ENCODE measurements around the gene C5.
"Not testable (repeated sequence)": the region's sequence is repeated elsewhere in the genome, so short reads cannot be mapped to it uniquely, and the experiment has no call there.

C5 gene

DNA sequence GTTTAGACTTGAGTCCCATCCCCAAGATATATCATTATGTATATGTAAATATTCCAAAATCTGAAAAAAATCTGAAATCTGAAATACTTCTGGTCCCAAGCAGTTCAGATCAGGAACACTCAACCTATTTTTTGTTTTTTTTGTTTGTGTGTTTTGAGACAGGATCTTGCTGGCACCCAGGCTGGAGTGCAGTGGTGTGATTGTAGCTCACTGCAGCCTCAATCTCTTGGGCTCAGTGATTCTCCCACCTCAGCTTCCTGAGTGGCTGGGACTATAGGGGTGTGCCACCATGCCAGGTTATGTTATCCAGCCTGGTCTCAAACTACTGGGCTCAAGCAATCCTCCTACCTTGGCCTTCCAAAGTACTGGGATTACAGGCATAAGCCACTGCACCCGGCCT lies 72.8 kb downstream of the C5 start:
- no peak for DNase-seq

GRCh38 chr9:120974921-120975320 lies 75.2 kb downstream of the C5 start:
- DNase-seq: no peak

GRCh38 chr9:120974181-120974580 lies 75.9 kb downstream of the C5 start:
- no peak for DNase-seq

GRCh38 chr9:120971938-120972337 lies 78.1 kb downstream of the C5 start:
- no peak for DNase-seq

DNA sequence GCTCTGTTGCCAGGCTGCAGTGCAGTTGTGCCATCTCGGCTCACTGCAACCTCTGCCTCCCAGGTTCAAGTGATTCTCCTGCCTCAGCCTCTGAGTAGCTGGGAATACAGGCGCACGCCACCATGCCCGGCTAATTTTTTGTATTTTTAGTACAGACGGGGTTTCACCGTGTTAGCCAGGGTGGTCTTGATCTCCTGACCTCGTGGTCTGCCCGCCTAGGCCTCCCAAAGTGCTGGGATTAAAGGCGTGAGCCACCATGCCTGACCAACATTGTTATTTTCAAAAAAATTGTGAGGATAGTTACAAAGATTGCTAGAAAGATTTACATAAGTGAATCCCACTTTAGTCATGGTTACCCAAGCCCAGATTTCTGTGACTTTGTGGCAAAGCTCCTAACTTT lies 78.6 kb downstream of the C5 start:
- DNase-seq: not testable (repeated sequence)

GRCh38 chr9:120970244-120970643 lies 79.8 kb downstream of the C5 start:
- DNase-seq: no peak

DNA sequence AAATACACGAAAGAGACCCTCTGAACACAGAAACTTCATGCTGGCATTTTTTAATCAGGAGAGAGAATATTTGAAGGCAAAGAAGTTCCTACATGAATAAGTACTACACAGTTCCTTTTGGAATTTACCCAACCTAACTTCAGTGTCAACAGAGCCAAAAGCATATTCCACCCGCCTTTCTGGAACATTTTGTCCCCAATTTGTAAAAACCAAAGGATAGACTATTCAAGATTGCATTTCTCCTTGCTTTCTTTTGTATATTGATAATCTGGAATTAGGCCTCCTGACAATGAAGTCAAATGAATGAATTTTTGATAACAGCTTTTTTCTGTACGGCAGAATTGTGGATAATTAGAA lies 84.1 kb downstream of the C5 start:
- no peak for DNase-seq

DNA sequence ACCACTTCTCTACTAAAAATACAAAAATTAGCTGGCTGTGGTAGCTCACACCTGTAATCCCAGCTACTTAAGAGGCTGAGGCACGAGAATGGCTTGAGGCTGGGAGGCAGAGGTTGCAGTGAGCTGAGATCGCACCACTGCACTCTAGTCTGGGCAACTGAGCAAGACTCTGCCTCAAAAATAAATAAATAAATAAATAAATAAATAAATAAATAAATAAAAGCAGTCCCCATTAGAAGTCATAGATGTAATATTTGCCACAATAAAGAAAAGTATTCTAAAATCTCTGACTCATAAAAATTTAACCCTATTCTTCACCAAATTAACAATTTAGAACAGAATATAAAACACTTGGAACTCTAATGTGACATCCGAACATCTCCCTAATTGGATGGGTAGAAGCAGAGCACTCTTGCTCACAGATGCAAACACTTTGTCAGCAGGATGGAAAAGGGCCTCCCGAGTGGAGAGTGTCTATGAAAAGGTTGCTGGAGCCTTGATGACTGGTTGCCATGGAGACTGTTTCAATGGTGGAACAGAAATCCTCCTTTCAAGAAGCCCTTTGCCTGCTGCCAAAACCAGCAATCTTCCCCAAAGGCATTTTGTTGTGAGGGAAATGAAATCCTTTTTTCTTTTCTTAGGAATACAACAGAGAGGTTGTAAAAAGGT lies 84.6 kb downstream of the C5 start:
- DNase-seq: no peak

- no peak for DNase-seq
Measured at GRCh38 chr9:120961936-120962335, 88.1 kb downstream of the C5 start.

DNA sequence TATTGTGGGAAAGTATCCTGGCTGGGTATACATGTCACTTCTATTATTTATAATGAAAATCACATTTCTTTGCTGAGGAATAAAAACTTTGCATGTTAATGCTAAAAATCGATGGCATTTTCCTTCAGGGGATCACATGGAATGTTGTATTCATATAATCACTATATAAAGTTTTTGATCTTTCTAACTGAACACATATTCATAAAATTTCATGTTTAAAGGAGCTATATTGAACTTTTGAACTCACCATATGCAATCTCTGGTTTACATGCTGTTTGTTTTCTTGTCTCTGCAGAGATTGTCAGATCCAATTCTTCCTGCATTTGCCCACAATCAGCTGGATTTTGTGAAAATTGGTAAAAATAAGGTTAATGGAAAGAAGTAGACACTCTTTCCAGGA lies 90.1 kb downstream of the C5 start:
- DNase-seq: no peak

DNA sequence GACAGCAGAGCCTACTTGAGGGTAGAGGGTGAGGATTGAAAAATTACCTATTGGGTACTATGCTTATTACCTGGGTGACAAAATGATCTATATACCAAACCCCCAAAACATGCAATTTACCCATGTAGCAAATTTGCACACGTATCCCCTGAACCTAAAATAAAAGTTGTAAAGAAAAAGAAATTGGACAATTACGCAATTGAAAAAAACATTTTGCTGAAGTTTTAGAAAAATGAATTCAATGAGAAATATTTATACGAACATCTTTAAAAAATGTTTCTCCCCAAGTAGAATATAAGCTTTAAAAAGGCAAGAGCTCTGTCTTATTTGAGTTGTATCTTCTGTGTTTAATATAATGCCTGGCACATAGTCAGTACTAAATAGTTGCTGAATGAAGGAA lies 93.2 kb downstream of the C5 start:
- no peak for DNase-seq

- no peak for DNase-seq
Measured at GRCh38 chr9:120951960-120952618, 98.0 kb downstream of the C5 start.

GRCh38 chr9:120950421-120951388 lies 99.4 kb downstream of the C5 start:
- DNase-seq: no peak

DNA sequence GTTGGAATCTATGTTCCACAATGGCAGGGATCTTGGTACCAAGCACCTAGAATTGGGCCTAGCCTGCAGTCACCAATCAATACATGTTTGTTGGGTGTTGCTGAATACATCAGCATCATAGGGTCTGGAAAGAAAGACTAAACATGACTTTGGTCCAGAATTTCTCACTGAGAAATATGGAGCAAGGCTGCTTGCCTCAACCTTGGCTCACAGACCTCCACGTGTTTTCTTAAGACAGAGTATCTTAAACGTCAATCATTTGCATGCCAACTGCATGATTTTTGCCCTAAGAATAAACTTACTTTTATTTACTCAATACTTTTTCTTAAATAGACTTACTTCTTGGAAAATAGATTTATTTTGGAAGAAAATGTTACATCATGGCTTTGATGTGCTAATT lies 100.8 kb downstream of the C5 start:
- DNase-seq: no peak

GRCh38 chr9:120948824-120949223 lies 101.3 kb downstream of the C5 start:
- no peak for DNase-seq

- DNase-seq: no peak
Measured at GRCh38 chr9:120947222-120947621, 102.9 kb downstream of the C5 start.

DNA sequence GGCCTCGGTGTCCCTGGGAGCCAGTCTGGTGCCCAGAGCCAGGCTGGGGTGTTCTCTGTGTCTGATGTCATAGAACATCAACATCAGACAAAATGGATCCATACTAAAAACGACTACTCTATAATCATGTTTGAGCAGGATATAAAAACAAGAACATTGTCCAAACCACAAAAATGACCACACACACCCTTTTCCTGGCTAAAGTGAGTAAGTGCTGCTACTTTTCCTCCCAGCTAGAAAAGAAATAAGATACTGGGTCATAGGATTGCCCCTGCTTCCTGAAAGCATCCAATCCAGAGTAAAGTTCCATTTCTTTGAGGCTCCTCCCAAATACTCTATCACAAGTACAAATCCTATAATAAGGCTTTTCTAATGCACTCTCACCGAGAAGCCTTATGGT lies 103.8 kb downstream of the C5 start:
- DNase-seq: no peak

- DNase-seq: no peak
Measured at GRCh38 chr9:120944948-120945347, 105.1 kb downstream of the C5 start.

DNA sequence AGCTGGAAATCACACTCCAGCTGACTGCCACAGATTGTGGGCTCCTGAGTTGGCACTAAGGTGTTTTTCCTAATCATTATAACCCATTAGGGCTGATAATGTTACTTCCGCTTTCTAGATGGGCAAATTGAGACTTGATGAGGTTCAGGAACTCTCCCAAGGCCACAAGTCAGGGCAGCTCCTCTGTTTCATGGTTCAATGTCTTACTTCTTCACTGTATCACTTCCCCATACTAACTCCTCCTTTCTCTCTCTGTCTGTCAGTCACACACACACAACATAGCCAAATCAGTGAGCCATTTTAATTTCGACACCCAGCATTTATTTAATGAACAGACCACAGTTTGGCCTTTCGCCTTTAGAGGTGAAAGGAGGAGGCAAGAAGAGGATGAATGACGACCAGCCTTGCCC lies 105.6 kb downstream of the C5 start:
- no peak for DNase-seq

DNA sequence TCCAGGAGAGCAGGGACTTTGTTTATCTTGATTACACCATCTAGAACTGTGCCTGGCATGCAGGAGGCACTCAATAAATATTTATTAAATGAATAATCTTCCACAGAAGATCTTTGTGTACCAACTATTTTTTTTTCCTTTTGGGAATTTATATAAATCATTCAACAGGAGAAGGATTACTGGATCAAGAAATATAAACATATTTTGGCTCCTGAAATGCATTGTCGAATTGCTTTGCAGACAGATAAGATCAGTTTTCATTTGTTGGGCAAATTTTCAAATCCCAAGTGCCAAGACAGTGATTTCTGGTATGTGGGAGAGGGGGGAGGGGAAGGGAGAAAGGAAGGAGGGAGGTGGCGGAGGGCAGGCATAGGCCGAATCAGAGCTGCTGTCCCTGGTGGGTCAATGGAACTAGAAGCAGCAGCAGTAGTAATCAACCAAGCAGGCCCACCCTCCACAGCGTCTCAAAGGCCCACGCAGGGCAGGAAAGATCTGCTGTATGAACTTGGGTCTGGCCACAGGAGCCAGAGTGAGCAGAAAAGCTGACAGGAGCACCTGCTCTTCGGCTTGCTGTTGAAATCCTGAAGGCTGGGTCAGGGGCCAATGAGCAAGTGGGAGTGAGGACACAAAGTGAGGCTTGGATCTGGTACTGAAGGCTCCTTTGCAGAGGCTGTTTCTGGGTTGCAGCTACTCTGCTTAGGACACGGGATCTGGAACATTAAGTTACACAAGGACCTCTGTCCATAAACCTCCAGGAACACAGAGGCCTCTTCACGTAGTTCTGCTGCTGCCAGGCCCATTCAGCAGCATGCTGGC lies 107.7 kb downstream of the C5 start:
- DNase-seq: no peak

- DNase-seq: no peak
Measured at GRCh38 chr9:120941046-120941770, 108.9 kb downstream of the C5 start.

DNA sequence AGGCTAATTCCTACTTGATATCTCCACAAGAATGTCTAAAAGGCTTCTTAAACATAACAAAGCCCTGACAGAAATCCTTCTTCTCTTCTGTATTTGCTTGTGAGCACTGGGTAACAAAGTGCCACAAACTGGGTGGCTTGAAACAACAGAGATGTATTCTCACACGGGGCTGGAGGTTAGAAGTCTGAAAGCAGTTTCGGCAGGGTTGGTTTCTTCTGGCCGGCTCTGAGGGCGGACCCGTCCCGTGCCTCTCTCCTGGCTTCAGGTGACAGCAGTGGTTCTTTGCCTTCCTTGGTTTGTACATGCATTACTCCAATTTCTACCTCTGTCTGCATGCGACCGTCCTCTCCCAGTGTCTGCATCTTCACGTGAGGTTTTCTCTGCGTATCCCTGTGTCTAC lies 109.5 kb downstream of the C5 start:
- DNase-seq: no peak

Data from GOT3 (cell line).